H9 (cell line): ENCODE measurements around the gene TMEM41A. TPM values are rescaled to one million over a fixed set of nuclear protein-coding genes. Genes with fewer than 3 reads are reported as not detected.

Experiments
- DNase-seq: peaks from one replicate; pipeline ENCODE4 v3.0.0-alpha.2; 2017
- H2AFZ ChIP-seq: one replicate; pipeline ENCODE4 v1.6.1; 2013; ENCODE audit warnings: mild to moderate bottlenecking, low read length, control low read depth, moderate library complexity
- H2AK5ac ChIP-seq: 2 replicates; pipeline ENCODE4 v1.6.1; 2013; ENCODE audit warnings: low read length, control low read depth, mixed read lengths; ENCODE audit not compliant: insufficient read length
- H2BK120ac ChIP-seq: one replicate; pipeline ENCODE4 v1.6.1; 2013; ENCODE audit warnings: low read depth, mild to moderate bottlenecking, low read length, control low read depth, inconsistent platforms; ENCODE audit not compliant: poor library complexity, severe bottlenecking
- H2BK12ac ChIP-seq: 2 replicates; pipeline ENCODE4 v1.6.1; 2013; ENCODE audit warnings: low read length, control low read depth, mixed read lengths, low read depth; ENCODE audit not compliant: insufficient read length
- H2BK15ac ChIP-seq: 2 replicates; pipeline ENCODE4 v1.6.1; 2013; ENCODE audit warnings: low read depth, low read length, control low read depth
- H2BK20ac ChIP-seq: one replicate; pipeline ENCODE4 v1.6.1; 2013; ENCODE audit warnings: low read depth, mild to moderate bottlenecking, low read length, control low read depth, inconsistent platforms; ENCODE audit not compliant: poor library complexity, severe bottlenecking
- H2BK5ac ChIP-seq: 2 replicates; pipeline ENCODE4 v1.6.1; 2013; ENCODE audit warnings: low read length, control low read depth, mixed read lengths; ENCODE audit not compliant: insufficient read length
- H3K14ac ChIP-seq: 2 replicates; pipeline ENCODE4 v1.6.1; 2013; ENCODE audit warnings: low read length, control low read depth; ENCODE audit not compliant: insufficient read depth
- H3K18ac ChIP-seq: 2 replicates; pipeline ENCODE4 v1.6.1; 2013; ENCODE audit warnings: low read depth, mild to moderate bottlenecking, mixed read lengths, low read length, control low read depth; ENCODE audit not compliant: insufficient read length
- H3K23ac ChIP-seq: 2 replicates; pipeline ENCODE4 v1.6.1; 2013; ENCODE audit warnings: low read length, control low read depth, mixed read lengths, low read depth; ENCODE audit not compliant: insufficient read length
- H3K23me2 ChIP-seq: 2 replicates; pipeline ENCODE4 v1.6.1; 2013; ENCODE audit warnings: low read depth, mild to moderate bottlenecking, mixed read lengths, low read length, control low read depth; ENCODE audit not compliant: insufficient read length, poor library complexity, severe bottlenecking
- H3K27ac ChIP-seq: 2 replicates; pipeline ENCODE4 v1.5.1; 2013; ENCODE audit warnings: low read length, control low read depth, mixed read lengths, low read depth; ENCODE audit not compliant: insufficient read length
- H3K27me3 ChIP-seq: 2 replicates; pipeline ENCODE4 v1.6.1; 2013; ENCODE audit warnings: low read length, control low read depth, inconsistent platforms; ENCODE audit not compliant: insufficient read depth
- H3K4ac ChIP-seq: 2 replicates; pipeline ENCODE4 v1.6.1; 2013; ENCODE audit warnings: low read depth, mild to moderate bottlenecking, control low read depth, inconsistent platforms, low read length, moderate library complexity
- H3K4me1 ChIP-seq: 2 replicates; pipeline ENCODE4 v1.6.1; 2013; ENCODE audit warnings: low read length, control low read depth, inconsistent platforms; ENCODE audit not compliant: insufficient read depth
- H3K4me2 ChIP-seq: 2 replicates; pipeline ENCODE4 v1.6.1; 2013; ENCODE audit warnings: low read length, control low read depth, mixed read lengths; ENCODE audit not compliant: insufficient read length, insufficient read depth
- H3K56ac ChIP-seq: 2 replicates; pipeline ENCODE4 v1.6.1; 2013; ENCODE audit warnings: low read depth, mild to moderate bottlenecking, mixed read lengths, low read length, control low read depth; ENCODE audit not compliant: insufficient read length
- H3K79me1 ChIP-seq: 2 replicates; pipeline ENCODE4 v1.6.1; 2013; ENCODE audit warnings: low read depth, mild to moderate bottlenecking, moderate library complexity, low read length, control low read depth, inconsistent platforms; ENCODE audit not compliant: insufficient read depth, poor library complexity, severe bottlenecking
- H3K79me2 ChIP-seq: 2 replicates; pipeline ENCODE4 v1.6.1; 2013; ENCODE audit warnings: low read length, control low read depth, inconsistent platforms; ENCODE audit not compliant: insufficient read depth
- H3K9ac ChIP-seq: 2 replicates; pipeline ENCODE4 v1.6.1; 2013; ENCODE audit warnings: low read length, control low read depth, mixed read lengths; ENCODE audit not compliant: insufficient read length; ENCODE audit errors: extremely low read depth
- H3K9me3 ChIP-seq: one replicate; pipeline ENCODE4 v1.6.1; 2013; ENCODE audit warnings: low read depth, low read length, inconsistent platforms; ENCODE audit not compliant: control insufficient read depth
- H3T11ph ChIP-seq: one replicate; pipeline ENCODE4 v1.6.1; 2013; ENCODE audit warnings: mild to moderate bottlenecking, low read length, control low read depth, inconsistent platforms
- H4K20me1 ChIP-seq: one replicate; pipeline ENCODE4 v1.6.1; 2013; ENCODE audit not compliant: control insufficient read depth, insufficient read length, insufficient read depth
- H4K5ac ChIP-seq: 2 replicates; pipeline ENCODE4 v1.6.1; 2013; ENCODE audit warnings: low read depth, mild to moderate bottlenecking, mixed read lengths, low read length, control low read depth; ENCODE audit not compliant: insufficient read length
- H4K8ac ChIP-seq: replicated peaks from 2 replicates; pipeline ENCODE4 v1.6.1; 2013; ENCODE audit warnings: low read length, control low read depth, mixed read lengths, low read depth; ENCODE audit not compliant: insufficient read length
- H4K91ac ChIP-seq: 2 replicates; pipeline ENCODE4 v1.6.1; 2013; ENCODE audit warnings: low read depth, mild to moderate bottlenecking, moderate library complexity, mixed read lengths, low read length, control low read depth; ENCODE audit not compliant: insufficient read length
- H3K27ac Mint-ChIP-seq, 3 experiments: 2 replicates in 2 of 3; 3 replicates in 1 of 3; pipeline ENCODE4 v1.8.0; 2020 to 2021; ENCODE audit warnings: mixed read lengths in 3 of 3, mild to moderate bottlenecking in 1 of 3, moderate library complexity in 1 of 3
- H3K27me3 Mint-ChIP-seq: 2 replicates; pipeline ENCODE4 v1.8.0; 2021; ENCODE audit warnings: low read depth, mild to moderate bottlenecking, moderate library complexity, mixed read lengths
- H3K36me3 Mint-ChIP-seq, 3 experiments: 2 replicates in 2 of 3; 3 replicates in 1 of 3; pipeline ENCODE4 v1.8.0; 2020 to 2021; ENCODE audit warnings: low read depth in 3 of 3, mixed read lengths in 3 of 3; ENCODE audit not compliant: insufficient read depth in 1 of 3
- H3K4me1 Mint-ChIP-seq, 2 experiments: 2 replicates each; pipeline ENCODE4 v1.8.0; 2020; ENCODE audit warnings: mixed read lengths in 2 of 2
- H3K4me3 Mint-ChIP-seq, 2 experiments: 2 replicates in 1 of 2; 3 replicates in 1 of 2; pipeline ENCODE4 v1.8.0; 2020 to 2021; ENCODE audit warnings: mild to moderate bottlenecking in 2 of 2, mixed read lengths in 2 of 2, moderate library complexity in 1 of 2
- H3K9me3 Mint-ChIP-seq, 2 experiments: 2 replicates in 1 of 2; 3 replicates in 1 of 2; pipeline ENCODE4 v1.8.0; 2020; ENCODE audit warnings: mild to moderate bottlenecking in 2 of 2, mixed read lengths in 2 of 2, moderate library complexity in 1 of 2
- WGBS: extraction: QIAGEN DNeasy Blood & Tissue Kit; methylation state at CpG from one replicate; pipeline ENCODE4 v1.1.7; 2013; ENCODE audit warnings: missing lambda C conversion rate, low lambda C conversion rate, mixed read lengths; ENCODE audit not compliant: insufficient read length; ENCODE audit errors: extremely low coverage; 5-methylcytosine and 5-hydroxymethylcytosine counted together
- total RNA-seq: library from RNA; stranded (reverse); gene quantifications from 2 replicates; pipeline ENCODE4 v1.2.1, GENCODE V29; 2021
- TF ChIP-seq, protein P1 (sequence below): fragments of 200-600 bp; sonication (generic); conservative IDR thresholded peaks from 3 replicates; pipeline ENCODE4 v1.8.0; 2021; ENCODE audit warnings: antibody characterized with exemption, mild to moderate bottlenecking

TMEM41A gene
- total RNA-seq, 1 experiment from 2014 or later, result 23.9 TPM

DNA sequence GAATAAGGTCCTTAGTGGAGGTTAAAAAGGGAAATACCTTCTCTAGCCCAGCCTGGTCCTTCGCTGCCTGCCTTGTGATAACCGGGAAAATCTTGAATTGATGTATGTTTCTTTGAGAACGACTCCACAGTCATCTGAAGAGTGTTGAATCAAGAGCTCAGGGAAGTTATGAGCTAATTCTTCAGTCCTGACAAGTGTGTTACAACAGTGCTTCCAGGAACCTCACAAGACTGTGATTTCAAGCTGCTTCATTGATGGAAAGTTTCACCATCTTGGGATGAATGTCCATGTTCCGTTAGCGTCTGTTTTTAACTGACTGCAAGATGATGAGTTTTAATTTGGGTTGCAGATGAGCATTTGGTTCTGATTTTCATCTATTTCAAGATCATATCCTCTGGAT, 12.4 kb downstream of the TMEM41A start:
- Histone ChIP-seq H3K56ac (no peak overlapping the region), H3K23ac (no peak overlapping the region), H3K79me1 (no peaks in the 10 kb centered on the region), H2AFZ (no peak overlapping the region), H3T11ph (no peak overlapping the region), H2BK12ac (no peak overlapping the region), H3K23me2 (no peaks in the 10 kb centered on the region), H3K4me2 (no peak overlapping the region), H3K79me2 (no peaks in the 10 kb centered on the region), H4K8ac (no peak overlapping the region), H3K14ac (no peak overlapping the region), H3K9ac (no peak overlapping the region), H4K20me1 (no peaks in the 10 kb centered on the region), H3K18ac (no peak overlapping the region), H2BK5ac (no peak overlapping the region), H3K4ac (no peak overlapping the region), H3K4me1 (no peaks in the 10 kb centered on the region), H3K27ac (no peak overlapping the region), H2AK5ac (no peak overlapping the region), H2BK20ac (no peak overlapping the region), H2BK15ac (no peak overlapping the region), H2BK120ac (no peak overlapping the region), H3K27me3 (no peaks in the 10 kb centered on the region), H4K91ac (no peak overlapping the region), H4K5ac (no peak overlapping the region), H3K9me3 (no peaks in the 10 kb centered on the region)
- H3K27ac Mint-ChIP-seq, result no peak overlapping the region
- H3K36me3 Mint-ChIP-seq, result peaks cover 2 to 17% (median 10%) of the 10 kb centered on the region in 3 experiments; a peak in 6 of 7 replicates
- no peak overlapping the region for H3K4me3 Mint-ChIP-seq
- no peak for DNase-seq
- no peaks in the 10 kb centered on the region for H3K9me3 Mint-ChIP-seq
- H3K27me3 Mint-ChIP-seq, result no peaks in the 10 kb centered on the region
- TF ChIP-seq, protein P1, sequence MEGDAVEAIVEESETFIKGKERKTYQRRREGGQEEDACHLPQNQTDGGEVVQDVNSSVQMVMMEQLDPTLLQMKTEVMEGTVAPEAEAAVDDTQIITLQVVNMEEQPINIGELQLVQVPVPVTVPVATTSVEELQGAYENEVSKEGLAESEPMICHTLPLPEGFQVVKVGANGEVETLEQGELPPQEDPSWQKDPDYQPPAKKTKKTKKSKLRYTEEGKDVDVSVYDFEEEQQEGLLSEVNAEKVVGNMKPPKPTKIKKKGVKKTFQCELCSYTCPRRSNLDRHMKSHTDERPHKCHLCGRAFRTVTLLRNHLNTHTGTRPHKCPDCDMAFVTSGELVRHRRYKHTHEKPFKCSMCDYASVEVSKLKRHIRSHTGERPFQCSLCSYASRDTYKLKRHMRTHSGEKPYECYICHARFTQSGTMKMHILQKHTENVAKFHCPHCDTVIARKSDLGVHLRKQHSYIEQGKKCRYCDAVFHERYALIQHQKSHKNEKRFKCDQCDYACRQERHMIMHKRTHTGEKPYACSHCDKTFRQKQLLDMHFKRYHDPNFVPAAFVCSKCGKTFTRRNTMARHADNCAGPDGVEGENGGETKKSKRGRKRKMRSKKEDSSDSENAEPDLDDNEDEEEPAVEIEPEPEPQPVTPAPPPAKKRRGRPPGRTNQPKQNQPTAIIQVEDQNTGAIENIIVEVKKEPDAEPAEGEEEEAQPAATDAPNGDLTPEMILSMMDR, result no peak
- WGBS, result no CpG with 5 or more reads among the region's 5 CpGs
- H3K4me1 Mint-ChIP-seq, result no peaks in the 10 kb centered on the region
